NCI-H69 (cell line): ENCODE data around the gene ADPRH.

Experiments
- DNase-seq: peaks from one replicate; lab custom pipeline; 2025; lab: John Stamatoyannopoulos, UW

ADPRH gene

DNA sequence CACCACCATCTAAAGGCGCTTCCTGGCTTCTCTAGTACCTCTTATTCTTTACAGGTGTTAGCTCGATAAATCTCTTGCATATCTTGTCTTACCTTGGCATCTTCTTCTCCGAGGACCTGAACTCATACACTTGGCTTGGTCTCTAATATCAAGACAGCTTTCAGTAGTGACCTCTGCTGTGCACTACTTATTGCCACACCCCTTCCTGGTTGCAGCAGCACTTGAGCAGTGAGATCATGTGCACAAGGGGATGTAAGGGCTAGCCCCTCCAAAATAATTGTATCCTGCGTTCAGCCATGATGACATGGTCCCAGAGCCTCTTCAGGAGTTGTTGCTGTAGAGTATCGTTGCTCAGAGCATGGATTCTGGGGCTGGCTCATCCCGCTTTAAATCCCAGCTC, 17.1 kb downstream of the ADPRH start:
- DNase-seq: no peak

- DNase-seq: no peak
Observed at GRCh38 chr3:119597548-119598288, 18.4 kb downstream of the ADPRH start, which contains the start of gene PLA1A. TSS of gene PLA1A (plus strand) at chr3:119597885. CDS start at chr3:119597914, 29 bp downstream.

DNA sequence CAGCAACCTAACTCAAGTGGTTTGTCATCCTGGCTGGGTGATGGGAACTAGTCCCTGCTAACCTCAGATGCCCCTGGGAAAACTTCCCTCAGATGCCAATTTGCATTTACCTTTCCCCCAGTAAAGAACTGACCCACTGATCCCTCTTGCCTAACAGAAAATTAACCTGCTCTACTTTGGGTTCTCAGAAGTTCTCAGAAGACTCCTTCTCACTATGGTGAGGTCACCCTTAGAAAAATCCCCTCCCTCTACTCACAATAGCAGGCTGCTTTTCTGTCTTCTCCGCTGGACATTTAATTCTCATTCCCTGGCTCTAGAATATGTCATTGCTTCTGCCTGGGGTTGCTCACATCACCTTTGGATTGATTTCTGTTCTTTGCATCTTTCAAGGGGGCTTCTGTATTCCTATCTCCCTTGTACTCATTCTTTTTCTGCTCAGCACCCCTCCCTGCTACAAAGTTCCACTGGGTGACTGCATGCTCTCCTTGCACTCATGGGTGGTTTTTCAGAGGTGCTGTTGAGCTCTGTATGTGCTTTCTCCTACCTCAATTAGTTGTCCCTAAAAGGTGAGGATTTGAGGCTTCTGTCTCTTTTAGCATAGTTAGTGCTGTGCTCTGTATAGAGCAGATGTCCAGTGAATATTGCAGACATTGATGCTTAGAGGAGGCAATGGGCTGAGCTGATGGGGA, 19.3 kb downstream of the ADPRH start:
- DNase-seq: no peak

DNA sequence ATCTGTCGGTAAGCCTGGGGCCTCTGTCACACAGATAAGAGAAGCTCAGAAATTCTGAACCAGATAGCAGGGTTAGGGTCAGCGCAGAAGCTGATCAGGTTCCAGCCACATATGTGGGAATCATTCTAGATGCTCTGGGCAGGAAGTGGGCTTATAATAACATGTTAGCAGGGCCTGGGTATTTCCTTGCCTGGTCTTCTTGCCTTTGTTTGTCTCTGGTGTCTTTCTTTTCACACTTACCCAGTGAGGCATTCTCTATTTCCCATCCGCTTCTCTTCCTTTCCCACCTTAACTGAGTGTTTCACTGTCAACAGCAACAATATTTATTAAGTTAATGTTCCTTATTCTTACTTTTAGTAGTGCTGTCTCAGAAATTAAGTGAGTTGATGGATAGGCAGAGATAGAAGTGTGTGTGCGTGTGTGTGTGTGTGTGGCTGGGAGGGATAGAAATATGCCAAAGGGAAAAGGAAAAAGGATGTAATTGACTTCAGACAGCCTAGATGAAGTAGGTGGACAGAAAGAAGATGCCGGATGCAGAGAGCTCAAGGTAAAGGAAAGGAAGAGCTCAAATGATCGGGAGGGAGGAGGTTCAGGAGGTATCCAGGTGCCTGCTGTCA, 20.4 kb downstream of the ADPRH start:
- DNase-seq: no peak

- peak; percentile 15 for DNase-seq
Observed at GRCh38 chr3:119600732-119601131, 21.4 kb downstream of the ADPRH start.

- no peak for DNase-seq
Observed at GRCh38 chr3:119601154-119601553, 21.9 kb downstream of the ADPRH start.

DNA sequence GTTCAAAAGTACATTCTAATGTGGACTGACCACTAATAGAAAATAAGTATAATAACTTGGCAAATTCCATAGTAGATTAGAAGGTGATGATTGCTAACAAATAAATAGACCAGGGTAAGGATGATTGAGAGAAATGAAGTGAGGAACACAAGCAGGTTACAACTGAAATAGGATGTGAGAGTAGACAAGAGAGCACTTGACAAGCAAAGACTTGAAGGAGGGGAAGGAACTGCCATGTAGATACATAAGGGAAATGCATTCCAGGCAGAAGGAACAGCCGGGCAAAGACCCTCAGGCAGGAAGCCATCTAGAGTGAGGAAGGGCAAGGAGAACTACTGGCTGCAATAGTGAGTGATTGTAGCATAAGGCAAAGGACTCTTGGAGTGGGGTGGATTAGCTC, 23.4 kb downstream of the ADPRH start:
- no peak for DNase-seq

DNA sequence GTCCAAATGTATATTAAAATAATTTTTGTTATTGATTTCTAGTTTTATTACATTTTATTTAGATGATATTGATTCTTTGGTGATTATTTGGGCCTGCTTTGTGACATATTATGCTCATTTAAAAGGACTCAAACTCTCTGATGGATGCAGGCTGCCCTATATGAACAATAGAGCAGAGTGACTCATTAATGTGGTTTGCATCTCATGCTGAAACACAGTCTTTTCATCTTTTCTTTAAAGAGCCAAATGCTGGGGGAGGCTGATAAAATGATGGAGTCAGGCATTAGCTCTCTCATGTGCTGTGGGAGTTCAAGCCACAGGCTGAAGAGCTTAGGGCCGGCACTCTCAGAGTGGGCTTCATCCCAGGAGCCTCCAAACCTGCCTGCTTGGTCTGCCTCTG, 25.6 kb downstream of the ADPRH start:
- no peak for DNase-seq

DNA sequence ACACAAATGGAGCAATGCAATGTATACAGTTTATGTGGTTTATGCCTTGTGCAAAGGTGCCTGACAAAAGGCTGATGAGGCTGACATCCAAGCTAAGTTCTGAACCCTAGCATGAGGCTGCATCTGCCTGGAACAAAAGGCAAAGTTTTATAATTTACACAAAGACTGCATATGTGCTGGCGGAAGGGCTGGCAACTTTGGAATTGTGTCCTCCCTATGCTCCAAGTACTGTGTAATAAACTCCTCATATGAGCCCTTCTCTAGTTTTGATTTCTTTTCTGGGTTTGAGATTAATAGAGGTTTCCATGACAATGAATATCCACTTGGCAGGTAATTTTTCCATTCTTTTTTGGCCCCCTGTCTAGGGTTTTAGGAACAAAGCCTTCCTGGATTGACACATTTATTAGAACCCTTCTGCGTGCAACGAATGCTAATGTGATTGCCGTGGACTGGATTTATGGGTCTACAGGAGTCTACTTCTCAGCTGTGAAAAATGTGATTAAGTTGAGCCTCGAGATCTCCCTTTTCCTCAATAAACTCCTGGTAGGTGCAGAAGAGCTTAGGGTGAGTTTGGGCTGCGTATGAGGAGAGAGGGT, 29.2 kb downstream of the ADPRH start:
- no peak for DNase-seq

DNA sequence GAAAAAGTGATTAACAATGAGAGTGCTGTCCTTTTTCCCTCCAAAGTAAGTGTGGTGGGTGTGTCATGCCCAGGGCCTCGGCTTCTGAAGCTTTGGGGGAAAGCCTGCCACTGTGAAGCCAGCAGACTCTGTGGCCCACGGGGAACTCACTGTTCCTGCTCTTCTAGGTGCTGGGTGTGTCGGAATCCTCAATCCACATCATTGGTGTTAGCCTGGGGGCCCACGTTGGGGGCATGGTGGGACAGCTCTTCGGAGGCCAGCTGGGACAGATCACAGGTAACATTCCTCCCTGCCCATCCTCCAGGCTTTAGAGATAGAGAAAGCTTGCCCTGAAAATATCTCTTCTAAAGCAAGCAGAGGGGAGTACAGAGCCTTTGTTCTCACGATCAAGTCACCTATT, 30.0 kb downstream of the ADPRH start:
- DNase-seq: no peak

- DNase-seq: no peak
Observed at GRCh38 chr3:119611664-119612063, 32.4 kb downstream of the ADPRH start.

DNA sequence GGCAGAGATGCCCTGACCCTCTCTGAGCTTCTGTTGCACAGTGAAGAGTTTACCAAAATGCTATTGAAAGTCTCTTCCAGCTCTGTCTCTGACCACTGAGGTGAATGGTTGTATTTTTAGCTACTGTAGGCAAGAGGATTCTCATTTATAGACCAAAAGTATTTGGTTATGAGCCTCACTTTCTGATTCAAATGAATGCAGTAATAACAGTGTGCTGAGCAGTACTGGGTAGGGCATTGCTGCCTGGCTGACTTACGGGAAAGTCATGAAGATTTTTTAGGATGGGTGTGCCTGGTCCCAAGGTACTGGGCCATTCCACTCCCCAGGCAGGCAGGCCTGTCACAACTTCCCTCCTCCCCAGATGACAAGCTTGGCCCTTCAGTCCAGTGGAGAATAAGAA, 33.9 kb downstream of the ADPRH start:
- no peak for DNase-seq

DNA sequence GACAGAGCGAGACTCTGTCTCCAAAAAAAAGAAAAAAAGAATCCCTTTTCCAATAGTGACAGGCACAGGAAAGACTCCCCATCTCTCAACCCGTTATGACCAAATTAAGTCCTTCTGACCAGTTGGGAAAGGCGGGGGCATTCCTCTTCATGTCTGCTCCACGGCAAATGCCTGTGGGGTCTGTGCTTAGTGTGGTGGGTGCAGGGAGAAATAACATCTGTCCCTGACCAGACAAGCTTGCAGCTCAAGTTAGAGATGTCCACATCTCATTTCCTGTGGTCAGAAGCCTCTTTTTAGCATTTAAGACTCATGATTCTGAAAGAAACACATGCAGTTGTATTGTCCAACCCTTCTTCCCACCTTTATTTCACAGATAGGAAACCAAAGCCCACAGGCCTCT, 34.6 kb downstream of the ADPRH start:
- no peak for DNase-seq

- no peak for DNase-seq
Observed at GRCh38 chr3:119616056-119616455, 36.8 kb downstream of the ADPRH start.

DNA sequence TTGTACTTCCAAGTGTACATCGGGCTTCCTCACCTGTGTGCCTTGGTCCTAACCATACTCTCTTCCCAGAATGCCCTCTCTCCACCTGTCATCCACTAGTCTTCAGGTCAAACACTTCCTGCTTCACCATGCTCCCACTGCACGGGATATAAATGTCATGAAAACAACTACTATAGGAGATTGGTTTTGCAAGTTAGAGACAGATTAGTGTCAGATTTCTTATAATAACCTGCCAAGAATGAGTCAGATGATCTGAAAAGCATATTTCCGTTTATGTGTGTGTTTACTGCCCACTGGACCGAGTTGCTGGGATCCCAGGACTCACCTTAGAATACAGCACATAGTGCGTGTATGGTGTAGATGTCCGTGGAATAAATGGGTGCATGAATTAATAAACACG, 39.8 kb downstream of the ADPRH start:
- no peak for DNase-seq

- DNase-seq: no peak
Observed at GRCh38 chr3:119620899-119621298, 41.6 kb downstream of the ADPRH start.

DNA sequence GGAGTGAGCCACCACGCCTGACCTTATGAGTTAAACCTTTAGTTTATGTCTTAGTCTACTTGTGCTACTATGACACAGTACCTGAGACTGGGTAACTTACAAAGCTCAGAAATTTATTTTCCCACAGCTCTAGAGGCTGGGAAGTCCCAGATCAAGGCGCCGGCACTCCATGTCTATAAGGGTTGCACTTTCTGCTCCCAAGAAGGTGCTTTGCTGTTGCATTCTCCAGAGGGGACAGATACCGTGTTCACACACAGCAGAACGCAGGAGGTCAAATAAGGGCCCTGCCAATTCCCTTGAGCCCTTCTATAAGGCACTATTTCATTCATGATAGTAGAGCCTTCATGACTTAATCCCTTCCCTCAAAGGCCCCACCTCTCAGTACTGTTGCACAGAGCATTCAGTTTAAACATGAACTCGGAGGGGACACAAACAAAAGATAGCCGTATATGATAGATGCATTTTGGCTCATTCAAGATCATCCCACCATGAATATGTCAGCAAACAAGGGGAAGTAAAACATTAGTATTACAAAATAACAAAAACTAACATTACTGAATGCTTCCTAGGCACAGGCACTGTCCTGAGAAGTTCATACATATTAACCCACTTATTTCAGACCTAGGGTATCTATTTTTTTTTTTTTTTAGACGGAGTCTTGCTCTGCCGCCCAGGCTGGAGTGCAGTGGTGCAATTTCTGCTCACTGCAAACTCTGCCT, 44.9 kb downstream of the ADPRH start:
- DNase-seq: no peak

- DNase-seq: no peak
Observed at GRCh38 chr3:119625451-119626153, 46.3 kb downstream of the ADPRH start.

DNA sequence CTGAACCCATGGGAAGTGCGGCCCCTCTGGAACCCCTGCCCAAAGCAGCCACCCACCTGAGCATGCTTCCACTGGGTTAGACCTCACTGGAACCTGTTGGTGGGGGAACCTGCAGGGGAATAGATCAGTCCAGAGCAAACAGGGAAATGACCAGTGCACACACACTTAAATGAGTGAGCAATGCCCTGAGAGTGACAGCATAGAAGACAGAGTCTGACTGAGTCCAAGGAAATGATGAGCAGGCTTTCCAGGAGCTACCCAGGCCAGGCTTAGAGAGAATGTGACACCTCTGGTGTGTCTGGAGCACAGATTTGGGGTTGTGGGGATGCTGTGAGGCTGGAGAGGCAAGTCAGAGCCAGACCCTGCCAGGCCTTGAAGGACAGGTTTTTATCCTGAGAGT, 46.9 kb downstream of the ADPRH start:
- DNase-seq: no peak

- no peak for DNase-seq
Observed at GRCh38 chr3:119627461-119627860, 48.2 kb downstream of the ADPRH start.

GRCh38 chr3:119628390-119628789, 49.1 kb downstream of the ADPRH start:
- no peak for DNase-seq
